Skeletal muscle cell (primary cell): Measurements from ENCODE around the gene PTH1R.

Experiments
- DNase-seq: peaks from one replicate; pipeline ENCODE4 v3.0.0-alpha.2; 2010; ENCODE audit warnings: low read depth
- H3K4me3 ChIP-seq: 2 replicates; pipeline ENCODE4 v1.5.1; 2011; ENCODE audit warnings: low read depth, mild to moderate bottlenecking, control low read depth, low read length, moderate library complexity

PTH1R gene

GRCh38 chr3:46952813-46953212 lies 75.3 kb downstream of the PTH1R start:
- H3K4me3 ChIP-seq = no peak overlapping the region
- no peak for DNase-seq
